Measurements from ENCODE around the gene NUDT22. TPM values are rescaled to one million over a fixed set of nuclear protein-coding genes. Genes with fewer than 3 reads are reported as not detected.
A peak's percentile ranks its signal among the peaks of the same experiment; 100 is the strongest.

The NUDT22 gene
- total RNA-seq, 1 donor from 2014 or later, result 47.8 TPM

- TF ChIP-seq, protein P1, sequence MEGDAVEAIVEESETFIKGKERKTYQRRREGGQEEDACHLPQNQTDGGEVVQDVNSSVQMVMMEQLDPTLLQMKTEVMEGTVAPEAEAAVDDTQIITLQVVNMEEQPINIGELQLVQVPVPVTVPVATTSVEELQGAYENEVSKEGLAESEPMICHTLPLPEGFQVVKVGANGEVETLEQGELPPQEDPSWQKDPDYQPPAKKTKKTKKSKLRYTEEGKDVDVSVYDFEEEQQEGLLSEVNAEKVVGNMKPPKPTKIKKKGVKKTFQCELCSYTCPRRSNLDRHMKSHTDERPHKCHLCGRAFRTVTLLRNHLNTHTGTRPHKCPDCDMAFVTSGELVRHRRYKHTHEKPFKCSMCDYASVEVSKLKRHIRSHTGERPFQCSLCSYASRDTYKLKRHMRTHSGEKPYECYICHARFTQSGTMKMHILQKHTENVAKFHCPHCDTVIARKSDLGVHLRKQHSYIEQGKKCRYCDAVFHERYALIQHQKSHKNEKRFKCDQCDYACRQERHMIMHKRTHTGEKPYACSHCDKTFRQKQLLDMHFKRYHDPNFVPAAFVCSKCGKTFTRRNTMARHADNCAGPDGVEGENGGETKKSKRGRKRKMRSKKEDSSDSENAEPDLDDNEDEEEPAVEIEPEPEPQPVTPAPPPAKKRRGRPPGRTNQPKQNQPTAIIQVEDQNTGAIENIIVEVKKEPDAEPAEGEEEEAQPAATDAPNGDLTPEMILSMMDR (IDR thresholded peaks at IDR 0.05), result no peak
- peaks cover 34% of the 10 kb centered on the region for H3K36me3 ChIP-seq
- no peaks in the 10 kb centered on the region for H3K27me3 ChIP-seq
- no peaks in the 10 kb centered on the region for H3K9me3 ChIP-seq
- ATAC-seq (no peak), DNase-seq (no peak)
- no peak overlapping the region for H3K4me3 ChIP-seq
- no peak overlapping the region for H3K27ac ChIP-seq
- intact Hi-C loops (cut with DNase I), result no loop called here
- H3K4me1 ChIP-seq, result no peaks in the 10 kb centered on the region
Measured at GRCh38 chr11:64216879-64217278, 9.2 kb upstream of the NUDT22 start.

DNA sequence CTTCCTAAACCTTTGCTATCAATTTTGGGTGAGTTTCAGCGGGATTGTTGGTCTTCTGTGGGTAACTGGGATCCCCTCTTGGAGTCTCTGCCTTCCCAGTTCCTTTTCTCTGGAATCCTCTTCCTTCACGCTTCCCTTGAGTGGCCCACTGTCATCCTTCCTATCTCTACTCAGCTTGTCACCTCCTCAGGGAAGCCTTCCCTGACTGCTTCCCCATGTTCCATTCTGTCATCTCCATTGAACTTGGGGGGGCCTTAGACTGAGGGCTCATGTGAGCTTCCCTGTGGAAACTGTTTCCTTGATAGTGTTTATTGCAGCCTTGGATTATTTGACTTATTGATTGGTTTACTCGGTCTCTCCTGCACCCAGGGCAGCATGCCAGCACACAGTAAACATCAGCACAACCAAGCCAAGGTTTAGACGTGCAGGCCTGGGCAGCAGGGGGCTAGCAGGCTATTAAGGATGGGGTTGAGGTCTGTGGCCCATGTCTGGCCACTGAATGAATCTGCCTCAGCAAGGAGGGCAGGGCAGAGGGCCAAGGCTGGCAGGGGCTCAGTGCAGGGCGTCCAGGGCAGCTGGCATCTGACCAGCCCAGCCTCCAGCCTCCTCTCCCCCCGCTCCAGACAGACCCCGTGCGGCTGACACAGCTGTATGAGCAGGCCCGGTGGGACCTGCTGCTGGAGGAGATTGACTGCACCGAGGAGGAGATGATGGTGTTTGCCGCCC lies 7.3 kb upstream of the NUDT22 start:
- H3K4me3 ChIP-seq, result no peak overlapping the region
- no peaks in the 10 kb centered on the region for H3K27me3 ChIP-seq
- ATAC-seq (no peak), DNase-seq (no peak)
- H3K9me3 ChIP-seq, result no peaks in the 10 kb centered on the region
- TF ChIP-seq, protein P1 (IDR thresholded peaks at IDR 0.05), result no peak
- no peaks in the 10 kb centered on the region for H3K4me1 ChIP-seq
- H3K27ac ChIP-seq, result no peak overlapping the region
- peaks cover 45% of the 10 kb centered on the region for H3K36me3 ChIP-seq
- intact Hi-C loops (cut with DNase I), result no loop called here

- no peaks in the 10 kb centered on the region for H3K9me3 ChIP-seq
- ATAC-seq (no peak), DNase-seq (peak; percentile 64)
- intact Hi-C loops (cut with DNase I), result no loop called here
- H3K4me3 ChIP-seq, result no peak overlapping the region
- H3K27me3 ChIP-seq, result no peaks in the 10 kb centered on the region
- TF ChIP-seq, protein P1 (IDR thresholded peaks at IDR 0.05), result no peak
- no peaks in the 10 kb centered on the region for H3K4me1 ChIP-seq
- H3K36me3 ChIP-seq, result peaks cover 45% of the 10 kb centered on the region
- no peak overlapping the region for H3K27ac ChIP-seq
Measured at GRCh38 chr11:64219354-64219684, 6.8 kb upstream of the NUDT22 start.

GRCh38 chr11:64219755-64220154 lies 6.3 kb upstream of the NUDT22 start:
- peaks cover 45% of the 10 kb centered on the region for H3K36me3 ChIP-seq
- intact Hi-C loops (cut with DNase I), result no loop called here

GRCh38 chr11:64220271-64220670 lies 5.8 kb upstream of the NUDT22 start:
- H3K36me3 ChIP-seq, result peaks cover 45% of the 10 kb centered on the region
- ATAC-seq, result no peak
- H3K4me3 ChIP-seq, result no peak overlapping the region
- no peaks in the 10 kb centered on the region for H3K27me3 ChIP-seq
- TF ChIP-seq, protein P1 (IDR thresholded peaks at IDR 0.05), result no peak
- H3K9me3 ChIP-seq, result no peaks in the 10 kb centered on the region
- DNase-seq, result no peak
- no peak overlapping the region for H3K27ac ChIP-seq
- peaks cover 7% of the 10 kb centered on the region for H3K4me1 ChIP-seq
- intact Hi-C loops (cut with DNase I), result no loop called here

More at GRCh38 chr11:64219755-64220154, 6.3 kb upstream of the NUDT22 start:
- TF ChIP-seq, protein P1 (IDR thresholded peaks at IDR 0.05), result no peak
- H3K27me3 ChIP-seq, result no peaks in the 10 kb centered on the region
- no peak overlapping the region for H3K27ac ChIP-seq
- H3K4me1 ChIP-seq, result peaks cover 2% of the 10 kb centered on the region
- no peaks in the 10 kb centered on the region for H3K9me3 ChIP-seq
- DNase-seq (no peak), ATAC-seq (no peak)
- no peak overlapping the region for H3K4me3 ChIP-seq

GRCh38 chr11:64220798-64221197 lies 5.3 kb upstream of the NUDT22 start:
- peak; percentile 62 for DNase-seq
- H3K4me1 ChIP-seq, result peaks cover 8% of the 10 kb centered on the region
- H3K27me3 ChIP-seq, result no peaks in the 10 kb centered on the region
- H3K4me3 ChIP-seq, result no peak overlapping the region
- H3K27ac ChIP-seq, result no peak overlapping the region
- H3K9me3 ChIP-seq, result no peaks in the 10 kb centered on the region
- intact Hi-C loops (cut with DNase I), result no loop called here
- no peak for ATAC-seq
- TF ChIP-seq, protein P1 (IDR thresholded peaks at IDR 0.05), result no peak
- H3K36me3 ChIP-seq, result peaks cover 45% of the 10 kb centered on the region

All from upper lobe of right lung (tissue), 1 donor.